ENCODE results near the gene CLCN4.

The CLCN4 gene

DNA sequence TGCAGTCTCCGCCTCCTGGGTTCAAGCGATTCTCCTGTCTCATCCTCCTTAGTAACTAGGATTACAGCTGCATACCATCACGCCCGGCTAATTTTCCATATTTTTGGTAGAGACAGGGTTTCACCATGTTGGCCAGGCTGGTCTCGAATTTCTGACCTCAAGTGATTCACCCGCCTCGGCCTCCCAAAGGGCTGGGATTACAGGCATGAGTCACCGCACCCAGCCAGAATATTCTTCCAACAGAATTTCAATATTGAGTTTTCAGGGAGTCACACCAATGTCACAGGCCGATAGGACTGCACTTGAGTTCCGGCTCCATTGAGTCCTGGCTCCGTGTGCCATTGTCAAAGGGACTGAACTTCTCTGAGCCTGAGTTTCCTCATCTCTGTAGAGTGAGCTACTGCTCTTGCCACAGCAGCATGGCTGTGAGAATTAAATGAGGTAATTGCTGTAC is 82.9 kb downstream of the CLCN4 start:
- no peak for DNase-seq (ENCODE audit: low read depth in 2 of 2, low spot score in 1 of 2)

DNA sequence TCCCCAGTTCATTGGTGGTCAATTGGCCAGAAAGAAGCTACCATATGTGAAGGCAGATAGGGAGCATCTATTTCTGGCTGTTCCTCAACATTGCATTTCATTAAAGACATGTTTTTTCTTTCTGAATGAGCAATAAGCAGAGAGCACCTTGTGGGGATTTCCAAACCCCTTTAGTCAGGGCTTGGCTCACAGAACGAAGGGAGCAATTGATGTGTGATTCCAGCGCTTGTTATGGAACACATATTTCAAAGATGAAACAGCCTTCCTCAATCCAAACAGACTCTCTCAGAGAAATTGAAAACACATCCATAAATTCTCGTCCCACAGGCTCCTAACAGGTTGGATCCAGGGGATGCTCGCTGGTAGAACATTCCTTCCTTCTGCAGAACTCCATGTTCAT is 84.1 kb downstream of the CLCN4 start:
- no peak for DNase-seq (ENCODE audit: low read depth in 2 of 2, low spot score in 1 of 2)

- no peak for DNase-seq (ENCODE audit: low read depth in 2 of 2, low spot score in 1 of 2)
Measured at GRCh38 chrX:10242026-10242425, 85.3 kb downstream of the CLCN4 start.

- no peak for DNase-seq (ENCODE audit: low read depth in 2 of 2, low spot score in 1 of 2)
Measured at GRCh38 chrX:10243106-10243505, 86.3 kb downstream of the CLCN4 start.

DNA sequence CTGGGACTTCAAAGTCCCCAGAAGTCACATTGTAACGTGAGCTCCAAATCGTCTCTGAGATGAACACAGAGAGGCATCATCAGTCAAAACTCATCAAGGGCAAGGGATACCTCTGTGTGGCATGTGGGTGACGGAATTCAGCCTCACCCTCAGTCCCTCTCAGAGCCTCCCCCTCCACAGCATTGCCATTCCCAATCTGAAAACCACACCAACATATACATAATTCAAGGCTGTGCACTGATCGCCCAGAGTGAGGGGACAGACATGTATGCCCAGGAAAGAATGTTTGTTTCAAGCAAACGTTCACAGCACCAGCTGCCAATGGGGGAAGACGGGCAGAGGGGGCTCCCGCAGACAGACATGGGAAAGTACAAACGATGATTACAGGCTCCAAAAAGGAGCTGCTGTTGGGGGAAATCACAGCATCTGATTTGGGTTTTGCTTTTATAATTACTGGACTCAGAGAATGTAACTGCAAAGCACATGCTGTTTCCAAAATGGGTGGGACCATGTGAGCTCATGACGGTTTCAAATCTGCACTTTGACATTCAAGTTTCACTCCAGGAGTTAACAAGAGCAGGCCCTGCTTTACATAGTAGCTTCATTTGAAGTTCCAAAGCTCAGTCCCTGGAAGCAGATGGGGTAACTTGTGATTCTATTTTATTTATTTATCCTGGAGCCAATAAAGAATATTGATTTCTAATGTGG is 88.3 kb downstream of the CLCN4 start:
- DNase-seq (ENCODE audit: low read depth in 2 of 2, low spot score in 1 of 2), result no peak

DNA sequence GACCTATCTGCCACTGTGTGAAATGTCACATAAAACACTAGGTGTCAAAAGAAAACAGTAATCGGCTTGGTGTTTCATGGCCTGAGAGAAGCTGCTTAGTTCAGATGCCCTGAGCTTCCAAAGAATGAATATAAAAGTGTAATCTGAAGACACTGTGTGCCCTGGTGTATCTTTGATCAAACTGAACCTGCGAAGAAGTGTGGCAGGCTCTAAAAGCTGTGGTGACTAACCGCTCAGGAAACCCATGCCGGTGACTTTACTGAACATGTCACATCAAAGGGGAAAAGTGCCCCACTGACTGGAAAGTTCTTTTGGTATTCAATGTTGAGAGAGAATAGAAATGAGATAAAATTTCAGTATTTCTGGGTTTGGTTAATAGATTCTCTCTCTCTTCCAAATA is 89.1 kb downstream of the CLCN4 start:
- no peak for DNase-seq (ENCODE audit: low read depth in 2 of 2, low spot score in 1 of 2)

- DNase-seq (ENCODE audit: low read depth in 2 of 2, low spot score in 1 of 2), result no peak
Measured at GRCh38 chrX:10246297-10246696, 89.5 kb downstream of the CLCN4 start.

DNA sequence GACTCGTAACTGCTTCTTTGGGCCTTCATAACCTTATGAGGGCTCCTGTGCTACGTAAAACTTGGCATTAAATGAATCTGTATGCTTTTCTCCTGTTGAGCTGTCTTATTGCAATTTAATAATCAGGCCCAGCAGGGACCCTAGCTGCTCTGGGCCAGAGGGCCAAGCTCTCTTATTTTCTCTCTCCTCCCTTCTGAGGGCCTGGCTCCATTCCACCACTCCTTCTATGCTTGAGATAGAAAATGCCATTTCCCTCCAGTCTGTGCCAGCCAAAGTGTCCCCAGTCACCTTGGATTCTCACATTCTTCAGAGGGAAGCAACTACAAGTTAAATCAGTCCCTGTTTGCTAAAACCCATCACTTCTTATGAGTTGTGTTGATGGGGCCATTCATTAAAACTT is 90.1 kb downstream of the CLCN4 start:
- DNase-seq (ENCODE audit: low read depth in 2 of 2, low spot score in 1 of 2), result no peak

- DNase-seq (ENCODE audit: low read depth in 2 of 2, low spot score in 1 of 2), result no peak
Measured at GRCh38 chrX:10254739-10255138, 98.0 kb downstream of the CLCN4 start.

DNA sequence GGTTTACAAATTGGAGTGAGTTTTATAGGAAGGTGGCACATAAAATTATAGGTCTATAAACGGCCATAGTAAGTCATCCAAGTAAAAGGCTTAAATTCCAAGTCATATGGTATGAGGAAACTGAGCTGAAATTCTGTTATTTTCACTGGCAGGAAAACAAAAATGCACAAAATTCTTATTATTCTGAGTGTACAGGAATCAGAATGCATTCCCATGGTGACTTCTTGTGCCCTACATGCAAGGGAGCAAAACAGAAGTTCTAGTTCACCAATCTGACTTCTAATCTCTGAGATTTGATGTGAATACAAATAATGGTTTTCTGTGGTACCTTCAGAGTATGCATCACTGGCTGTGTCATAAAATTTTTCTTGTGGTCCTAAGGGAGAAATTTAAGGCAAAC is 102.9 kb downstream of the CLCN4 start:
- no peak for DNase-seq (ENCODE audit: low read depth in 2 of 2, low spot score in 1 of 2)

- DNase-seq (ENCODE audit: low read depth in 2 of 2, low spot score in 1 of 2), result no peak
Measured at GRCh38 chrX:10265775-10266174, 109.0 kb downstream of the CLCN4 start.

- DNase-seq (ENCODE audit: low read depth in 2 of 2, low spot score in 1 of 2), result no peak
Measured at GRCh38 chrX:10278716-10279115, 121.9 kb downstream of the CLCN4 start.

DNA sequence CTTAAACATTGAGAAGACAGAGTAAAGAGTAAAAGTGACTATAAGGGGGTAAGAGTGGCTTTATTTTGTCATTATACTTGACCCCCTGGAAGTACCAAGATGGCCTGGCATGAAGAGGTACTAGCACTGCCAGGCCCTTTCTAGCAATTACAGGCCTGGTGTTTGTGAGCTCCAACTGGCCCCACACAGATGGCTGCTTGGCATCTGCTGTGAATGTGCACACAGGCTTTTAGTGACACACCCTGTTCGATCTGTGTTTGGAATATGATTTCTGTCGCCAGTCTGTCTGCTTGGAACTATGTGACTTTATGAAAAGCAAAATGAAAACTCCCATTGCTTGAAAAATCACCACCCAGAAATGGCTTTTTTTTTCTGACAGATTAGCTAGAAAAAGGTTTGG is 123.3 kb downstream of the CLCN4 start:
- no peak for DNase-seq (ENCODE audit: low read depth in 2 of 2, low spot score in 1 of 2)

DNA sequence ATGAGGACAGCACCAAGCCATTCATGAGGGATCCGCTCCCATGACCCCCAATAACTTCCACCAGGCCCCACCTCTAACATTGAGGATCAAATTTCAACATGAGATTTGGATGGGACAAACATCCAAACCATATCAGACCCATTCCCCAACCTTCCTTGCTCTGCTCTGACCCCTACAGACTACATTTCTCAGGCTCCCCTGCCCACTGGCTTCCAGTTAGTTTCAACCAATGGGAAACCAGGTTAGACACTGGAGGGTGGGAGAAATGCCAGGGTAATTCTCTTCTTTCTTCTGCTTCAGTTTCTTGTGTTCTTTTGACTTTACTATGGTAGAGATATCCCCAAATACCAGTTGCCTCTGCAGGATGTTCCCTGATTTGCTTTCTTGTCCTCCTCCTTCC is 125.7 kb downstream of the CLCN4 start:
- DNase-seq (ENCODE audit: low read depth in 2 of 2, low spot score in 1 of 2), result no peak

- no peak for DNase-seq (ENCODE audit: low read depth in 2 of 2, low spot score in 1 of 2)
Measured at GRCh38 chrX:10286195-10286594, 129.4 kb downstream of the CLCN4 start.

Data from stimulated activated CD8-positive, alpha-beta memory T cell treated with anti-CD3 and anti-CD28 coated beads, Interleukin-4, amount 100 ng/mL, for 4 hours (primary cell).